Astrocyte (in vitro differentiated cells and primary cell): Measurements from ENCODE around the gene BOD1. TPM values are rescaled to one million over a fixed set of nuclear protein-coding genes. Genes with fewer than 3 reads are reported as not detected.

Source experiments
- DNase-seq: peaks from one replicate; pipeline ENCODE4 v3.0.0-alpha.2; 2010; ENCODE audit warnings: low read depth
- FAIRE-seq: peaks from 2 replicates; lab custom pipeline; 2011; peaks lifted over from hg19 to GRCh38; lab: Jason Lieb, UNC
- H2AFZ ChIP-seq: 2 replicates; pipeline ENCODE4 v1.6.0; 2012; ENCODE audit warnings: low read depth, low read length, inconsistent platforms
- H3K27ac ChIP-seq: 2 replicates; pipeline ENCODE4 v1.5.1; 2011; ENCODE audit warnings: low read depth, low read length, inconsistent platforms
- H3K27me3 ChIP-seq: 2 replicates; pipeline ENCODE4 v1.6.0; 2011; ENCODE audit warnings: low read length, inconsistent platforms; ENCODE audit not compliant: insufficient read depth
- H3K36me3 ChIP-seq: 2 replicates; pipeline ENCODE4 v1.5.1; 2011; ENCODE audit warnings: low read length, inconsistent platforms; ENCODE audit not compliant: insufficient read depth
- H3K4me1 ChIP-seq: 2 replicates; pipeline ENCODE4 v1.5.1; 2011; ENCODE audit warnings: low read length, inconsistent platforms; ENCODE audit not compliant: insufficient read depth
- H3K4me2 ChIP-seq: 2 replicates; pipeline ENCODE4 v1.6.0; 2012; ENCODE audit warnings: low read length, inconsistent platforms
- H3K4me3 ChIP-seq: 2 replicates; pipeline ENCODE4 v1.5.1; 2011; ENCODE audit warnings: low read depth, mild to moderate bottlenecking, low read length, inconsistent platforms; ENCODE audit not compliant: insufficient read depth
- H3K79me2 ChIP-seq: 2 replicates; pipeline ENCODE4 v1.6.0; 2012; ENCODE audit warnings: mild to moderate bottlenecking, low read length, inconsistent platforms; ENCODE audit not compliant: insufficient read depth
- H3K9ac ChIP-seq: 2 replicates; pipeline ENCODE4 v1.6.0; 2012; ENCODE audit warnings: mild to moderate bottlenecking, low read length, inconsistent platforms
- H3K9me3 ChIP-seq: 2 replicates; pipeline ENCODE4 v1.5.1; 2012; ENCODE audit warnings: low read depth, mild to moderate bottlenecking, low read length, inconsistent platforms; ENCODE audit not compliant: insufficient read depth
- H4K20me1 ChIP-seq: 2 replicates; pipeline ENCODE4 v1.6.0; 2012; ENCODE audit warnings: low read length, inconsistent platforms; ENCODE audit not compliant: insufficient read depth
- H3K27ac Mint-ChIP-seq: one replicate; pipeline ENCODE4 v1.8.0; 2021; ENCODE audit warnings: mild to moderate bottlenecking, mixed read lengths; ENCODE audit not compliant: unreplicated experiment
- H3K27me3 Mint-ChIP-seq: one replicate; pipeline ENCODE4 v1.8.0; 2021; ENCODE audit warnings: low read depth, mixed read lengths; ENCODE audit not compliant: unreplicated experiment
- H3K36me3 Mint-ChIP-seq: one replicate; pipeline ENCODE4 v1.8.0; 2021; ENCODE audit warnings: low read depth, mixed read lengths; ENCODE audit not compliant: unreplicated experiment
- H3K4me1 Mint-ChIP-seq: one replicate; pipeline ENCODE4 v1.8.0; 2021; ENCODE audit warnings: low read depth, mixed read lengths; ENCODE audit not compliant: unreplicated experiment
- H3K4me3 Mint-ChIP-seq: one replicate; pipeline ENCODE4 v1.8.0; 2021; ENCODE audit warnings: mild to moderate bottlenecking, moderate library complexity, mixed read lengths; ENCODE audit not compliant: unreplicated experiment
- H3K9me3 Mint-ChIP-seq: one replicate; pipeline ENCODE4 v1.8.0; 2021; ENCODE audit warnings: mild to moderate bottlenecking, mixed read lengths; ENCODE audit not compliant: unreplicated experiment
- CTCF ChIP-seq: IDR thresholded peaks from 2 replicates; pipeline ENCODE4 v1.5.1; 2011; ENCODE audit warnings: low read depth, mild to moderate bottlenecking, inconsistent platforms, low read length, moderate library complexity; ENCODE audit not compliant: insufficient read depth
- EZH2 ChIP-seq: IDR thresholded peaks from 2 replicates; pipeline ENCODE4 v1.6.1; 2012; ENCODE audit warnings: mild to moderate bottlenecking, low read length, inconsistent platforms; ENCODE audit not compliant: insufficient read depth
- total RNA-seq: library from RNA; stranded (reverse); gene quantifications from 2 replicates; pipeline ENCODE4 v1.2.1, GENCODE V29; 2021

The BOD1 gene
- total RNA-seq, 1 donor from 2014 or later, result 76.8 TPM

GRCh38 chr5:173663352-173664153 lies 47.1 kb upstream of the BOD1 start:
- H2AFZ ChIP-seq, result peak overlapping the region; percentile 36
- no peaks in the 10 kb centered on the region for H3K79me2 ChIP-seq
- no peak overlapping the region for H3K4me3 ChIP-seq
- peaks cover 3% of the 10 kb centered on the region for H3K36me3 Mint-ChIP-seq
- DNase-seq (no peak), FAIRE-seq (no peak)
- H3K27ac ChIP-seq, result no peak overlapping the region
- H3K4me1 Mint-ChIP-seq, result no peaks in the 10 kb centered on the region
- no peaks in the 10 kb centered on the region for H3K36me3 ChIP-seq
- TF ChIP-seq EZH2 (no peak), CTCF (no peak)
- peak overlapping the region; percentile 9 for H3K4me2 ChIP-seq
- peaks cover 8% of the 10 kb centered on the region for H3K27me3 Mint-ChIP-seq
- peaks cover under 1% of the 10 kb centered on the region for H3K9me3 ChIP-seq
- H4K20me1 ChIP-seq, result no peaks in the 10 kb centered on the region
- H3K9me3 Mint-ChIP-seq, result peaks cover 11% of the 10 kb centered on the region
- H3K4me3 Mint-ChIP-seq, result no peak overlapping the region
- H3K27ac Mint-ChIP-seq, result no peak overlapping the region
- H3K27me3 ChIP-seq, result peaks cover 3% of the 10 kb centered on the region
- H3K4me1 ChIP-seq, result no peaks in the 10 kb centered on the region
- no peak overlapping the region for H3K9ac ChIP-seq

DNA sequence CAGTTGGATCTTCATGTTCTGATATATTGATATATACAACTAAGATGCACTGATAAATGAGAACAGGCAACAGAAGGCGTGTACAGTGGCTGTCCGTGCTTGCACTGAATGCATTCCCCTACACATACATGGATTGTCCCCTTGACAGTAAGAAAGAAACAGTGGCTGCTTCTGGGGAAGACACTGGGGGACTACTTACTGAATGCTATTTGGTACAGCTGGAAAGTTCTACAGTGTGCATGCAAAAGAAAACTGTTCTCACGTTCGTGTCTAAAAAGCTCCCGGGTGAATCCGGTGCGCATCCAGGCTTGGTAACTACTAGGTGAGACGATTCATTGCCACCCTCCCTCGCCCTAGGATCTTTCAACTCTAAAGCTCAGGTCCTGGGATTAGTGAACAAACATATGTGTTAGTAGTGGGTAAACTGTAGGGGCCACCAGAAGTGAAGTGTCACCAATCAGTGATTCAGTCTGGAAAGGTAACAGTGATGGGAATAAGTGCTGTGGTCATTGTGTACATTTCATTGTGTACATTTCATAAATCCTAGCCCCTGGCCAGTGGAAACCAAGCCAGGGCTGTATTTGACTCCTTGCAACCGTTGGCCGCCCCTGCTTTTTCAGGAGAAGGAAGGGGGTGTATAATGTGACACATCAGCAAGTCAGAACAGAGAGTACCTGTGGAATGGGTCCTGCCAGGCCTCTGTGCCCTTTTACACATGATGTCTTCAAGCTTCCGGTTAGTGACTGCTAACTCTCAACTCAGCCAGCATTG lies 46.3 kb upstream of the BOD1 start:
- Histone ChIP-seq H2AFZ (no peak overlapping the region), H3K27ac (no peak overlapping the region), H3K4me3 (no peak overlapping the region), H3K9ac (no peak overlapping the region), H3K4me1 (no peaks in the 10 kb centered on the region), H3K27me3 (no peaks in the 10 kb centered on the region), H3K79me2 (no peaks in the 10 kb centered on the region), H3K9me3 (no peaks in the 10 kb centered on the region), H3K4me2 (no peak overlapping the region), H3K36me3 (no peaks in the 10 kb centered on the region), H4K20me1 (no peaks in the 10 kb centered on the region)
- no peak overlapping the region for H3K27ac Mint-ChIP-seq
- H3K4me3 Mint-ChIP-seq, result no peak overlapping the region
- no peaks in the 10 kb centered on the region for H3K4me1 Mint-ChIP-seq
- H3K36me3 Mint-ChIP-seq, result peaks cover 3% of the 10 kb centered on the region
- H3K27me3 Mint-ChIP-seq, result peaks cover 4% of the 10 kb centered on the region
- no peak for TF ChIP-seq CTCF
- no peak for TF ChIP-seq EZH2
- FAIRE-seq (no peak), DNase-seq (no peak)
- peaks cover 5% of the 10 kb centered on the region for H3K9me3 Mint-ChIP-seq
